Mesothelial cell of epicardium (in vitro differentiated cells): ENCODE measurements around the gene HPN. TPM values are rescaled to one million over a fixed set of nuclear protein-coding genes. Genes with fewer than 3 reads are reported as not detected.

ENCODE experiments used
- DNase-seq, 2 experiments: peaks; one replicate each; pipeline ENCODE4 v3.0.0; 2021; ENCODE audit warnings: low spot score in 2 of 2; ENCODE audit not compliant: unreplicated experiment in 2 of 2
- H3K27ac Mint-ChIP-seq: 2 replicates; pipeline ENCODE4 v1.8.0; 2021; ENCODE audit warnings: mixed read lengths
- H3K27me3 Mint-ChIP-seq: 2 replicates; pipeline ENCODE4 v1.8.0; 2021; ENCODE audit warnings: low read depth, mixed read lengths
- H3K36me3 Mint-ChIP-seq: 2 replicates; pipeline ENCODE4 v1.8.0; 2021; ENCODE audit warnings: mixed read lengths
- H3K4me1 Mint-ChIP-seq: 2 replicates; pipeline ENCODE4 v1.8.0; 2021; ENCODE audit warnings: mixed read lengths
- H3K4me3 Mint-ChIP-seq: 2 replicates; pipeline ENCODE4 v1.8.0; 2021; ENCODE audit warnings: mild to moderate bottlenecking, moderate library complexity, mixed read lengths
- H3K9me3 Mint-ChIP-seq: 2 replicates; pipeline ENCODE4 v1.8.0; 2021; ENCODE audit warnings: mixed read lengths
- CTCF ChIP-seq: fragments of 200-600 bp; sonication (generic); IDR thresholded peaks from one replicate; pipeline ENCODE4 v1.5.0; 2021; ENCODE audit warnings: antibody characterized with exemption; ENCODE audit not compliant: unreplicated experiment
- total RNA-seq: library from RNA; stranded (reverse); gene quantifications from 3 replicates; pipeline ENCODE4 v1.2.1, GENCODE V29; 2021

HPN gene
- total RNA-seq, 1 donor from 2014 or later: 21.3 TPM

GRCh38 chr19:35059799-35060091 is 18.2 kb downstream of the HPN start:
- TF ChIP-seq CTCF: no peak
- Mint-ChIP-seq H3K36me3 (no peaks in the 10 kb centered on the region), H3K9me3 (no peaks in the 10 kb centered on the region), H3K27me3 (peaks cover 20% of the 10 kb centered on the region), H3K4me1 (peaks cover 7% of the 10 kb centered on the region), H3K27ac (no peak overlapping the region), H3K4me3 (no peak overlapping the region)
- no peak for DNase-seq

GRCh38 chr19:35060160-35060855 is 18.8 kb downstream of the HPN start:
- no peaks in the 10 kb centered on the region for H3K36me3 Mint-ChIP-seq

GRCh38 chr19:35061583-35062373 is 20.3 kb downstream of the HPN start:
- TF ChIP-seq CTCF: no peak
- DNase-seq: no peak
- H3K27ac Mint-ChIP-seq: no peak overlapping the region
- H3K9me3 Mint-ChIP-seq: no peaks in the 10 kb centered on the region
- H3K27me3 Mint-ChIP-seq: peaks cover 12% of the 10 kb centered on the region
- no peaks in the 10 kb centered on the region for H3K4me1 Mint-ChIP-seq
- no peaks in the 10 kb centered on the region for H3K36me3 Mint-ChIP-seq
- no peak overlapping the region for H3K4me3 Mint-ChIP-seq

More at GRCh38 chr19:35060160-35060855, 18.8 kb downstream of the HPN start:
- H3K27me3 Mint-ChIP-seq: peaks cover 20% of the 10 kb centered on the region
- no peak for TF ChIP-seq CTCF
- H3K9me3 Mint-ChIP-seq: no peaks in the 10 kb centered on the region
- no peak overlapping the region for H3K27ac Mint-ChIP-seq
- H3K4me1 Mint-ChIP-seq: peaks cover 7% of the 10 kb centered on the region
- DNase-seq: no peak
- H3K4me3 Mint-ChIP-seq: no peak overlapping the region

- Mint-ChIP-seq H3K9me3 (no peaks in the 10 kb centered on the region), H3K27me3 (peaks cover 11% of the 10 kb centered on the region), H3K4me3 (no peak overlapping the region), H3K4me1 (peaks cover 6% of the 10 kb centered on the region), H3K27ac (no peak overlapping the region), H3K36me3 (no peaks in the 10 kb centered on the region)
- DNase-seq: no peak
- no peak for TF ChIP-seq CTCF
Measured at GRCh38 chr19:35062942-35063341, 21.4 kb downstream of the HPN start.

- no peaks in the 10 kb centered on the region for H3K9me3 Mint-ChIP-seq
- no peaks in the 10 kb centered on the region for H3K36me3 Mint-ChIP-seq
- no peak for DNase-seq
- no peak for TF ChIP-seq CTCF
- peaks cover 17% of the 10 kb centered on the region for H3K4me1 Mint-ChIP-seq
- H3K27me3 Mint-ChIP-seq: peaks cover 11% of the 10 kb centered on the region
- H3K4me3 Mint-ChIP-seq: no peak overlapping the region
- no peak overlapping the region for H3K27ac Mint-ChIP-seq
Measured at GRCh38 chr19:35063940-35064818, 22.7 kb downstream of the HPN start.
